ENCODE measurements around the gene MTHFD2. TPM values are rescaled to one million over a fixed set of nuclear protein-coding genes. Genes with fewer than 3 reads are reported as not detected.
A peak's percentile ranks its signal among the peaks of the same experiment; 100 is the strongest.

MTHFD2 gene
- total RNA-seq, 4 donors from 2014 or later, result 9.0 to 34.8 (median 20.9) TPM

DNA sequence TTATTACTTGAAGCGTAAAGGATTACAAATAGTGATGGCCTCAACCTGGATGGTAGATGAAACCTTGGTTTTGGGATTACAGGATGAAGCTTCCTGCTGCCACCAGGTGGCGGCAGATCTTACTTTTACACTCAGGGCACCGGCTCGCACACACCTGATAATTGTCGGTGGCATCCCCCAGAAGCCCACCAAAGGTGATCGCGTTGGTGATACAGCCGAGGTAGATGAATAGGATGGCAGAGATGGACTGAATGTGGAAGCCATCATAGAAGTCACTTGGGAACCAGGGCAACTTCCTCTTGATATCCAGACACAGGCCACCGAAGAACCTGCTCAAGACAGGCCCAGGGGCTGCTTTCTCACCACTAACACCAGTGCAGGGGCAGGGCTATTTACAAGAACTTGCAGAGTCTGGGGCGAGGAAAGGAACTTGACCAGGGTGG, 51.8 kb downstream of the MTHFD2 start:
- TF ChIP-seq POLR2A (IDR thresholded peaks at IDR 0.05), result no peak
- TF ChIP-seq, protein P1, sequence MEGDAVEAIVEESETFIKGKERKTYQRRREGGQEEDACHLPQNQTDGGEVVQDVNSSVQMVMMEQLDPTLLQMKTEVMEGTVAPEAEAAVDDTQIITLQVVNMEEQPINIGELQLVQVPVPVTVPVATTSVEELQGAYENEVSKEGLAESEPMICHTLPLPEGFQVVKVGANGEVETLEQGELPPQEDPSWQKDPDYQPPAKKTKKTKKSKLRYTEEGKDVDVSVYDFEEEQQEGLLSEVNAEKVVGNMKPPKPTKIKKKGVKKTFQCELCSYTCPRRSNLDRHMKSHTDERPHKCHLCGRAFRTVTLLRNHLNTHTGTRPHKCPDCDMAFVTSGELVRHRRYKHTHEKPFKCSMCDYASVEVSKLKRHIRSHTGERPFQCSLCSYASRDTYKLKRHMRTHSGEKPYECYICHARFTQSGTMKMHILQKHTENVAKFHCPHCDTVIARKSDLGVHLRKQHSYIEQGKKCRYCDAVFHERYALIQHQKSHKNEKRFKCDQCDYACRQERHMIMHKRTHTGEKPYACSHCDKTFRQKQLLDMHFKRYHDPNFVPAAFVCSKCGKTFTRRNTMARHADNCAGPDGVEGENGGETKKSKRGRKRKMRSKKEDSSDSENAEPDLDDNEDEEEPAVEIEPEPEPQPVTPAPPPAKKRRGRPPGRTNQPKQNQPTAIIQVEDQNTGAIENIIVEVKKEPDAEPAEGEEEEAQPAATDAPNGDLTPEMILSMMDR (IDR thresholded peaks at IDR 0.05), result peak; percentile 42 to 88 (median 71)
- H3K4me1 ChIP-seq, result no peaks in the 10 kb centered on the region
- H3K27ac ChIP-seq, result no peak overlapping the region
- H3K9me3 ChIP-seq, result no peaks in the 10 kb centered on the region
- H3K36me3 ChIP-seq, result peaks cover 0 to 2% of the 10 kb centered on the region in 2 donors
- no peaks in the 10 kb centered on the region for H3K27me3 ChIP-seq
- DNase-seq, result peak; percentile 60 to 63
- intact Hi-C loops (cut with DNase I), result loop anchor here (2.0 kb wide), 1 partner anchor 85 kb away; no protein-coding TSS in a partner anchor
- H3K4me3 ChIP-seq (replicated peaks in 1 of 3), result no peak overlapping the region
- 31 to 32% methylated on average over 9 to 10 of the region's 10 CpGs for WGBS, 2 donors

DNA sequence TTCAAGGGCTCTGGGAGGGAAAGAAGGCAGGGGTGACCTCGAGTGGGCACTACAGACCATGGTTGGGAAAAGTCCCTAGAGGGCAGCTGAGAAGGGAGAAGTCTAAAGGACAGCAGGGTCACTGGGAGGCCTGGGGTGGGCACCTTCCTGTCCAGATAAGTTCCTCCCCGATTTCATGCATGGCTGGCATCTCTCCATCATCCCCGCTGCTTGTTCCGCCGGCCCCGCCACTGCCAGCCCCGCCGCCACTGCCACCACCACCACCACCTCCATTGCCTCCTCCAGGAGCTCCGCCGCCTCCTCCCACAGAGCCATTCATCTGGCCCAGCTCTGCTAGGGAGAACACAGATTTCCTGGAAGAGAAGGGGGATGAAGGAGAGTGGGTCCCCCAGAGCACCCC, 53.6 kb downstream of the MTHFD2 start:
- DNase-seq, result no peak
- no peak overlapping the region for H3K27ac ChIP-seq
- H3K9me3 ChIP-seq, result no peaks in the 10 kb centered on the region
- H3K36me3 ChIP-seq, result peaks cover 0 to under 1% of the 10 kb centered on the region in 2 donors
- WGBS, 2 donors, result 91% methylated on average over 10 of the region's 10 CpGs
- H3K27me3 ChIP-seq, result no peaks in the 10 kb centered on the region
- H3K4me3 ChIP-seq (replicated peaks in 1 of 3), result no peak overlapping the region
- no peaks in the 10 kb centered on the region for H3K4me1 ChIP-seq
- intact Hi-C loops (cut with DNase I), result no loop called here
- TF ChIP-seq, protein P1 (IDR thresholded peaks at IDR 0.05), result no peak
- no peak for TF ChIP-seq POLR2A (IDR thresholded peaks at IDR 0.05)

DNA sequence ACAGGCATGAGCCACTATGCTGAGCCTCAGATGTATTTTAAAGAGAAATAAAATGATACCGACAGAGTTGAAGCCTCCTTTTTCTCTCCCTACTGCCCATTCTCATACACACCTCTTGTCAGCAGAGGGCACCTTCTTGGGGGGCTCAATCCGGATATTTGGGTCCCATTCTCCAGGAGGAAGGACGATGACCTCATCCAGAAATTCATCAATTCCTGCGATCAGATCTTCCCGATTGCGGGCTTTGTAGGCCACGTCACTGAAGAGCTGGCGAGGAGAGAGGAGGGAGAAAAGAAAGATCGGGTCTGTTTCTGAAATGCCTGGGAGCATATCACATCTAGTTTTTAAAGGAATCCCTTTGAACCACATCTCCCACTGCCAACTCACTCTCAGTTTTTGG, 54.4 kb downstream of the MTHFD2 start:
- Histone ChIP-seq H3K36me3 (no peaks in the 10 kb centered on the region), H3K27ac (no peak overlapping the region), H3K9me3 (no peaks in the 10 kb centered on the region), H3K4me3 (replicated peaks in 1 of 3) (no peak overlapping the region), H3K4me1 (no peaks in the 10 kb centered on the region), H3K27me3 (no peaks in the 10 kb centered on the region)
- TF ChIP-seq POLR2A (IDR thresholded peaks at IDR 0.05), result no peak
- TF ChIP-seq, protein P1 (IDR thresholded peaks at IDR 0.05), result no peak
- DNase-seq, result no peak
- intact Hi-C loops (cut with DNase I), result no loop called here
- 82 to 85% methylated on average over 9 of the region's 9 CpGs for WGBS, 2 donors

DNA sequence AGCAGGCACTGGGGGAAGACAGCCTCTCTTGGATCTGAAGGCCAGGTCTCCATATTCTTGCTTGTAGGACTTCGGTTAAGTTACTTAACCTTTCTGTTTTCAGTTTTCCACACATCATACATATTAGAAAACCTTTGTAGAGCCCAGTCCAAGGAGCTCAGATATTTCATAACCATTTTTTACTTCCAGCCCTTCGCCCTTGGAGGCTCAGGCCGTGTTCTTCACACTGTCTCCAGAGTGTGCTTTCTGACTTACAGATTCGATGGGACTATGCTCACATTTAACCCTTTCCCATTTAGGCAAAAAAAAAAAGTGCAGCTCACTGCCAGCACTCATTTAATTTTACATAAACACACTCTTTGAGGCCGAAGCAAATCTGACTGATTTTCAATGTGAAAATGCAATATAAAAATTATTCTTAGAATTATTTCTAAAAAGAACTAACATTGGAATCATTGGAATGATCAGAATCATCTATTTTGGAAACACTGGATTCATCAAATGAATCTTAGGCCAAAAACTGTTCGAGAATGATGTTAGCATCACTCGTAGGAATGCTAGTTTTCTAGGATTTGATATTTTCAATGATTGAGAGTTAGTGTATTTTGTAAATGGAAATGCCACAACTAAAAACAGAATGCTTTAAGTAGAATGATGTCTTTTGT, 55.0 kb downstream of the MTHFD2 start:
- no peak for DNase-seq
- Histone ChIP-seq H3K4me3 (replicated peaks in 1 of 3) (no peak overlapping the region), H3K27me3 (no peaks in the 10 kb centered on the region), H3K27ac (no peak overlapping the region), H3K9me3 (no peaks in the 10 kb centered on the region), H3K4me1 (no peaks in the 10 kb centered on the region), H3K36me3 (no peaks in the 10 kb centered on the region)
- TF ChIP-seq, protein P1 (IDR thresholded peaks at IDR 0.05), result no peak
- no peak for TF ChIP-seq POLR2A (IDR thresholded peaks at IDR 0.05)
- intact Hi-C loops (cut with DNase I), result no loop called here
- 69 to 71% methylated on average over 7 of the region's 7 CpGs for WGBS, 2 donors

DNA sequence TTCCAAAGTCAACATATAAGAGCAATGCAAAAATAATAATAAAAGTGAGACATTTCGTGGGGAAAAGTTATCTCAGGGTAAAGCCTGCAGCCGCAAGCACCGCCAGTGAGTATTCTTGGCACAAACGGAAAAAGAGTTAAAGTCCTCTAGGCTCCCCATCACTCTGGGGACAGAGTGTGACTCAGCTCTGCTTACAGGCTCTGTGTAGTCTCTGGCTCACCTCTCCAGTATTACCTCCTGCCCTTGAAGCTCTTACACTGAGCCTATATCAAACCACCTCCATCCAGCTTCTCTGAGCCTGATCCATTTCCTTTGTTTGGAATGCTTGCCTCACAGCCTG, 55.5 kb downstream of the MTHFD2 start:
- WGBS, 2 donors, result 75 to 76% methylated on average over 4 of the region's 4 CpGs
- intact Hi-C loops (cut with DNase I), result no loop called here
- H3K36me3 ChIP-seq, result no peaks in the 10 kb centered on the region
- H3K27ac ChIP-seq, result no peak overlapping the region
- no peaks in the 10 kb centered on the region for H3K27me3 ChIP-seq
- TF ChIP-seq POLR2A (IDR thresholded peaks at IDR 0.05), result no peak
- TF ChIP-seq, protein P1 (IDR thresholded peaks at IDR 0.05), result no peak
- no peaks in the 10 kb centered on the region for H3K9me3 ChIP-seq
- no peaks in the 10 kb centered on the region for H3K4me1 ChIP-seq
- no peak for DNase-seq
- no peak overlapping the region for H3K4me3 ChIP-seq (replicated peaks in 1 of 3)
